AG09319 (cell line): ENCODE results near the gene HOXB5.

Source experiments
- DNase-seq: peaks from one replicate; pipeline ENCODE4 v3.0.0-alpha.2; 2010; ENCODE audit warnings: low read depth; ENCODE audit errors: extremely low read depth
- TF ChIP-seq, protein P1 (sequence below): IDR thresholded peaks from 2 replicates; pipeline ENCODE4 v1.5.1; 2011; ENCODE audit warnings: low read depth, mild to moderate bottlenecking, inconsistent platforms, low read length, moderate library complexity

HOXB5 gene

DNA sequence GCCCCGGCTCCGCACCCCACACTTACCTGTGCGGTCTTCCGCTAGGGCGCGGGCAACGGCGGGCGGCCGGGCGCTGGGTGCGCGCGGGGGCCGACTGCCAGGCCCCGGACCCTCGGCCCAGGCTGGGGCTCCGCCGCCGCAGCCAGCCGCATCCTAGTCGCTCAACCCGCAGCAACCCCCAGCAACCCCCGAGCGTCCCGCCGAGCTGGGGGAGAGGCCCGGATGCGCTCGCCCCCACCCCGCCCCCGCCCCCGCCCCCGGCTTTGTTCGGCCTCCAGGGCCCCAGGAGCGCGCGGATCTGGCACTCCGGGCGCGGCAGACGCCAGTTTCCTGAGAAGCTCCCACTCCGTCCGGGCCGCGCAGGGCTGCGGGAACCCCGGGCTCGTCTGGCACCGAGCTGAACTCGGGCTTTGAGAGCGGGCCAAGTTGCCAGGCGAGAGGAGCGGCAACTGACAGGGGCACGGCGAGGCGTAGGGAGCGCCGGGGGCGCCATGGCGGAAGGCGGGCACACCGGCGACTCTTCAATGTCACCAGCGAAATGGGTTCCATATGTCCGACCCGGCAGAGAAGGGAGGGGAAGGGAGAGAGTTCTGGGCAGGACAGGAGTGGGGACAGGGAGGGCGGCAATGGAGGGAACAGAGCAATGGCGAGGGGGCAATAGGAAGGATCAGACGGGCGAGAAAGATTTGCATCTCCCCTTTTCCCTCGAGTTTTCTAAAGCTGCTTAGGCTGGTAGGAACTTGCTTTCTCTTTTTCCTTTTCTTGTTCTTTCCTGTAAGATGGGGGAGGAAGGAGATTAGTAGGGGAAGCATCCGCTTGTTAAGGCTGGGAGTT lies 29.2 kb downstream of the HOXB5 start:
- TF ChIP-seq, protein P1, sequence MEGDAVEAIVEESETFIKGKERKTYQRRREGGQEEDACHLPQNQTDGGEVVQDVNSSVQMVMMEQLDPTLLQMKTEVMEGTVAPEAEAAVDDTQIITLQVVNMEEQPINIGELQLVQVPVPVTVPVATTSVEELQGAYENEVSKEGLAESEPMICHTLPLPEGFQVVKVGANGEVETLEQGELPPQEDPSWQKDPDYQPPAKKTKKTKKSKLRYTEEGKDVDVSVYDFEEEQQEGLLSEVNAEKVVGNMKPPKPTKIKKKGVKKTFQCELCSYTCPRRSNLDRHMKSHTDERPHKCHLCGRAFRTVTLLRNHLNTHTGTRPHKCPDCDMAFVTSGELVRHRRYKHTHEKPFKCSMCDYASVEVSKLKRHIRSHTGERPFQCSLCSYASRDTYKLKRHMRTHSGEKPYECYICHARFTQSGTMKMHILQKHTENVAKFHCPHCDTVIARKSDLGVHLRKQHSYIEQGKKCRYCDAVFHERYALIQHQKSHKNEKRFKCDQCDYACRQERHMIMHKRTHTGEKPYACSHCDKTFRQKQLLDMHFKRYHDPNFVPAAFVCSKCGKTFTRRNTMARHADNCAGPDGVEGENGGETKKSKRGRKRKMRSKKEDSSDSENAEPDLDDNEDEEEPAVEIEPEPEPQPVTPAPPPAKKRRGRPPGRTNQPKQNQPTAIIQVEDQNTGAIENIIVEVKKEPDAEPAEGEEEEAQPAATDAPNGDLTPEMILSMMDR: no peak
- no peak for DNase-seq

DNA sequence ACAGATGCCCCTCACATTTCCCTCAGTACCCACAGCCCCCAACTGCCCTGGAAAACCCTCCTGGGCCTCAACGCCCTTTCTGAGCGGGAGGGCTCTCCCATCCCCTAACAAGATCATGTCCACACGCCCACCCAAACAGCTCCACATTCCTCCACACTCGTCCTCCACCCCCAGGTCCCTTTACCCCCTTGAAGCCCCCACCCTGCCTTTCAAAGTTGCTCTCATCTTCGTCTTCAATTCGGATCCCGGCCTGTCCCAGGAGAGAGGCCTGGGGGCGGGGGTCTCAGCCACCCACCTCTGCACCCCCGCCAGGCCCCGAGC lies 29.8 kb downstream of the HOXB5 start:
- no peak for DNase-seq
- TF ChIP-seq, protein P1: no peak

GRCh38 chr17:48563385-48563838 lies 30.2 kb downstream of the HOXB5 start:
- TF ChIP-seq, protein P1: no peak
- DNase-seq: no peak

- TF ChIP-seq, protein P1: no peak
These were observed 30.6 kb downstream of the HOXB5 start for GRCh38 chr17:48562934-48563333.

DNA sequence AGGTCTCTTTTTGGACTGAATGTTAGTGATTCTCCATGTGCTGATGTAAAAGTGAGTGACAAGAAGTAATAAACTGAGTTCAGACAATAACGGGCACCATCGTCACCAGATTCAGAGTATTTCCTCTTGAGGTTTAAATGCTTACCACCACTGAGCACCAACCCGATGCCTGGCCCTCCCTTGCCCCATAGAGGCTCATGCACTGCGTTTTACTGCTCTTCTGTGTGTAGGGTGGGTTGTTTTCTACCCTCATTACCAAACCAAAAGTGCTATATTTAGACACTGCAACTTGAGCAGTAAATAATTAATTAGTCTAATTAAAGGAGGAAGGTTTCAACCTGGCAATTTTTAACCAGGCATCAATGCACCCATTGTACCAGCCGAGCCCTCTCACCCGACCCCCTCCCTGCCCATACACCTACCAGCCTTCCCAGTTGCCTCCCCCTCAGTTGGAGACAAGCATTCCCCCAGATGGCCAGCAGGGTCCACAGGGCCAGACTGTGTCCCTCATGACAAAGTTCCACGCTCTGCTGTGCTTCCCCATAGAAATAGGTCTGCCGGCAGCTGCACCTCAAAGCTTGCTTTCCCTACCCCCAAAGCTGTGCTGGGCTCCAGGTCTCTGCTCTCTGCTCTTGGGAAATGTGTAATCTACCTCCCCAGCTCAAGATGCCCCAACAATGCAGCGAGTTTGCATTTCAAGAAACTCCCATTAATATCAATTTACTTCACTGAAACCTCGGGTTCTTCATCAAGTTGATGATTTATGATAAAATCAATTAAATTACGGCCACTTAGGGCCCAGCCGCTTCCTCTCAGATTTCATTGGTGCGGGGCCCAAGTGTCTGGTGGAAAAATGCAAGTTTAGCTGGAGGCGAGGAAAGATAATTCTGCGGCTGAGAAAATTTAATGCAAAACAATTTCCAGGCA lies 31.4 kb downstream of the HOXB5 start:
- TF ChIP-seq, protein P1: no peak
- no peak for DNase-seq

More at GRCh38 chr17:48562934-48563333, 30.6 kb downstream of the HOXB5 start:
- no peak for DNase-seq

GRCh38 chr17:48559840-48560817 lies 33.5 kb downstream of the HOXB5 start:
- no peak for DNase-seq
- TF ChIP-seq, protein P1: no peak
